Right atrium auricular region (tissue), 2 donors: Measurements from ENCODE around the gene CALN1. TPM values are rescaled to one million over a fixed set of nuclear protein-coding genes. Genes with fewer than 3 reads are reported as not detected.
A peak's percentile ranks its signal among the peaks of the same experiment; 100 is the strongest.

Source experiments
- DNase-seq: peaks from one replicate; pipeline ENCODE4 v3.0.0-alpha.2; 2019; ENCODE audit warnings: low spot score
- H3K27ac ChIP-seq, 2 donors: fragments of 200-600 bp; sonication (generic); 1 replicate in 1 of 2; 2 replicates in 1 of 2; pipeline ENCODE4 v1.5.1; 2016 to 2019
- H3K27me3 ChIP-seq, 2 donors: fragments of 200-600 bp; sonication (generic); one replicate each; pipeline versions ENCODE4 v1.5.1 to v1.6.0; 2017 to 2019
- H3K36me3 ChIP-seq: fragments of 200-600 bp; sonication (generic); one replicate; pipeline ENCODE4 v1.5.1; 2016
- H3K4me1 ChIP-seq, 2 donors: fragments of 200-600 bp; sonication (generic); one replicate each; pipeline versions ENCODE4 v1.5.1 to v1.6.0; 2017 to 2019
- H3K4me3 ChIP-seq, 2 donors: fragments of 200-600 bp; sonication (generic); 1 replicate in 1 of 2; 2 replicates in 1 of 2; pipeline ENCODE4 v1.5.1; 2017 to 2019; ENCODE audit warnings: mild to moderate bottlenecking in 1 of 2, moderate library complexity in 1 of 2
- H3K9me3 ChIP-seq, 2 donors: fragments of 200-600 bp; sonication (generic); one replicate each; pipeline ENCODE4 v1.5.1; 2019
- CTCF ChIP-seq, 2 donors: fragments of 200-600 bp; sonication (generic); IDR thresholded peaks; one replicate each; pipeline ENCODE4 v1.5.1; 2019; ENCODE audit warnings: antibody characterized with exemption in 2 of 2
- total RNA-seq, 2 donors: library from RNA; depleted of rRNA; stranded (reverse); fragments of >200 nt; gene quantifications; one replicate each; pipeline ENCODE4 v1.1.0, GENCODE V29; 2016

Gene CALN1
- total RNA-seq, 2 donors from 2014 or later = not detected

DNA sequence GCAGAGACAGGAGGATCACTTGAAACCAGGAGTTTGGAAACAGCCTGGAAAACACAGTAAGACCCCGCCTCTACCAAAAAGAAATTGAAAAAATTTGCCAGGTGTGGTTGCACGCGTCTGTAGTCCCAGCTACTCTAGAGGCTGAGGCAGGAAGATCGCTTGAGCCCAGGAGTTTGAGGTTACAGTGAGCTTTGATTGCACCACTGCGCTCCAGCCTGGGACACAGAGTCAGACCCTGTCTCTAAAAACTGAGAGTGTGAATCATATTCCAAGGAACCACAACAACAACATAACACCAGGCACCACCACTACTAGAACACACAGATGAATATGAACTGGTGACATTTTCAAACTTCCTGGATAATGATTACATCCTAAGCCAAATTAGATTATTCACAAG is 324.2 kb downstream of the CALN1 start:
- no peaks in the 10 kb centered on the region for H3K36me3 ChIP-seq
- H3K9me3 ChIP-seq = no peaks in the 10 kb centered on the region
- TF ChIP-seq CTCF (IDR thresholded peaks at IDR 0.05) = no peak
- DNase-seq = peak; percentile 11
- H3K4me3 ChIP-seq = no peak overlapping the region
- H3K27ac ChIP-seq = no peak overlapping the region
- H3K4me1 ChIP-seq = no peaks in the 10 kb centered on the region
- H3K27me3 ChIP-seq = no peaks in the 10 kb centered on the region

DNA sequence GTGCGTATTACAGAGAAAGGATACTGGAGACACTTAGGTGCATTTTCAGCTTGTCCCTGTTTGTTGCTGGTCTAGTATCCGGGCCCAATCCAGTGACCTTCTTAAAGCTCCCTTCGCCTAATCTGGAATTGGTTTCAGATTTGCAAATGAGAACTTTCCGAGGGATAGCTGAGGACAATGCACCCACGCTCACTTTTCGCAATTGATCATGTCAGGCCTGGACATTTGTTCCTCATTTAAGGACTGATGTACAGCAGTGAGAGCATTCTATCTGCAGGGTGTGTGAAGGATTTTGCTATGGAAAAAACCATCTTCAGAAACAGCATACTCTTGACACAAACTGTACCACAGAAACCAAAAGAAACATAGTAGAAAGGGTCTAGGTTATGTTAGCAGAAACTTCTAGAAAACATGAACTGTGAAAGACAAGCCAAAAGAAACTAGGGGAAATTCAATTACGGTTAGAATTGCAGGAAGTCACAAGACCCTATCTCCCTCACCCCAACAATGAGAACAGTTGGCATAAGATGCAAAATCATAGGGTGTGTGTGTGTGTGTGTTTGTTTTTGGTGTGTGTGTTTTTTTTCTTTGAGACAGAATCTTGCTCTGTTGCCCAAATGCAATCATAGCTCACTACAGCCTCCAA is 331.1 kb downstream of the CALN1 start:
- H3K4me3 ChIP-seq = no peak overlapping the region
- H3K4me1 ChIP-seq = no peaks in the 10 kb centered on the region
- no peaks in the 10 kb centered on the region for H3K27me3 ChIP-seq
- peak; percentile 7 for DNase-seq
- H3K27ac ChIP-seq = no peak overlapping the region
- no peaks in the 10 kb centered on the region for H3K9me3 ChIP-seq
- no peak for TF ChIP-seq CTCF (IDR thresholded peaks at IDR 0.05)
- H3K36me3 ChIP-seq = no peaks in the 10 kb centered on the region

GRCh38 chr7:72080341-72080766 is 331.8 kb downstream of the CALN1 start:
- H3K27me3 ChIP-seq = no peaks in the 10 kb centered on the region
- peak; percentile 9 for DNase-seq

GRCh38 chr7:72078856-72079255 is 333.3 kb downstream of the CALN1 start:
- no peak overlapping the region for H3K27ac ChIP-seq
- H3K36me3 ChIP-seq = no peaks in the 10 kb centered on the region
- no peak for TF ChIP-seq CTCF (IDR thresholded peaks at IDR 0.05)
- no peak overlapping the region for H3K4me3 ChIP-seq
- no peaks in the 10 kb centered on the region for H3K27me3 ChIP-seq
- no peaks in the 10 kb centered on the region for H3K9me3 ChIP-seq
- no peaks in the 10 kb centered on the region for H3K4me1 ChIP-seq
- DNase-seq = no peak

More at GRCh38 chr7:72080341-72080766, 331.8 kb downstream of the CALN1 start:
- TF ChIP-seq CTCF (IDR thresholded peaks at IDR 0.05) = no peak
- Histone ChIP-seq H3K36me3 (no peaks in the 10 kb centered on the region), H3K4me3 (no peak overlapping the region), H3K27ac (no peak overlapping the region), H3K9me3 (no peaks in the 10 kb centered on the region), H3K4me1 (no peaks in the 10 kb centered on the region)

DNA sequence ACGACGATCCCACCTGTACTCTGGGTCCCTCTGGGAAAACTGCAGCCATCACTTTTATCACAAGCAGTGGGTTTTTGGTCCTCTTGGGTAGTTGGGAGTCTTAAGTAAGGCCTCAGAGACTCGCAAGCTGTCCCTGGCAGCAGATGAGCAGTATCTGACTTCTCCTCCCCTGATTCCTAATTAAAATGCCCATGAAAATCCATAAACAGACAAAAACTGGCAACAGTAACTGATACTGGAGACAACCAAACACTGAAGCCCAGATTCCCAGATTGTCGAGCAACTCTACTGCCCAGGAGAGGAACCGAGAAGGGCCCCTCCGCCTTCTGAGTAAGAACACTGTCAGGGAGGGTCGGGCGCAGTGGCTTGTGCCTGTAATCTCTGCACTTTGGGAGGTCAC is 333.8 kb downstream of the CALN1 start:
- no peaks in the 10 kb centered on the region for H3K4me1 ChIP-seq
- no peaks in the 10 kb centered on the region for H3K9me3 ChIP-seq
- H3K27ac ChIP-seq = no peak overlapping the region
- no peak for TF ChIP-seq CTCF (IDR thresholded peaks at IDR 0.05)
- no peaks in the 10 kb centered on the region for H3K27me3 ChIP-seq
- peak; percentile 28 for DNase-seq
- H3K36me3 ChIP-seq = no peaks in the 10 kb centered on the region
- H3K4me3 ChIP-seq = no peak overlapping the region

DNA sequence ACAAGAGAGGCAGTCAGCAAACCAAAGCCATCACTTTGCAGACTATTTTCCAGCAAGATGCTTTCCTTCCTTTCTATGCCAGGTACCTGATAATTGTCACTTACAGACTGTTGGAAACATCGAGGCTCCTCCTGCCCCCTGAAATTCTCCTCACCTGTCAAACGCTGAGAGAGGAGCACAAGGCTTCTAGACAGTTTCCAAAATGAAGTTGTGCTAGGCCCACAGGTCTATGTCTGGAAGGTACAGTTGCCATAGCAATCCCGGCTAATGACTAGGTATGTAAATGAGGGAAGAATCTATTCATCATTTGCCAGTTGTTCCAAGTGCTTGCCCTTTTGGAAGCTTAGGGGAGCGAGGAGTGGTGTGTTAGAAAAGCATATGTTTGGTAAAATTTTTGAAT is 334.4 kb downstream of the CALN1 start:
- Histone ChIP-seq H3K36me3 (no peaks in the 10 kb centered on the region), H3K4me3 (no peak overlapping the region), H3K4me1 (no peaks in the 10 kb centered on the region), H3K27me3 (no peaks in the 10 kb centered on the region), H3K9me3 (peaks cover 0 to under 1% of the 10 kb centered on the region in 2 donors), H3K27ac (no peak overlapping the region)
- no peak for TF ChIP-seq CTCF (IDR thresholded peaks at IDR 0.05)
- DNase-seq = peak; percentile 2
